Measurements from ENCODE around the gene NUMBL. TPM values are rescaled to one million over a fixed set of nuclear protein-coding genes. Genes with fewer than 3 reads are reported as not detected.

Gene NUMBL
- total RNA-seq, 1 donor from 2014 or later, result 20.9 TPM

DNA sequence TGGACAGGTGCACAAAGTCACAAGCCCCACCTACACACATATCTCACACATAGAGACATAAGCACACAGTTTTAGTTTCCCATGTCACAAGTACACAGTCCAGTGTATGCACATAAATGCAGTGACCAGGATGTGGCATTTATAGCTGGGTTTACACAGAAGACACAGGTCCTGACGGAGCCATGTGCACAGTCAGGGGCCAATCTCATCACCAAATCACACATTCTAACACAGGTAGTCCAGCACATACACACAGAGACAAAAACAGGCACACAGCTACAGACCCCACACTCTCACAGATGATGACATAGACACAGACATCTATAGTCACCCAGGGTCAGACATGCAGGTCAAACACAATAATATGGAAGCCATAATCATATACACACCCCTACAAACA lies 2.1 kb downstream of the NUMBL start:
- Mint-ChIP-seq H3K4me1 (ENCODE audit: low read depth) (no peaks in the 10 kb centered on the region), H3K9me3 (ENCODE audit: low read depth) (no peaks in the 10 kb centered on the region), H3K27me3 (no peaks in the 10 kb centered on the region), H3K27ac (no peak overlapping the region), H3K4me3 (ENCODE audit: low read depth) (no peak overlapping the region), H3K36me3 (ENCODE audit: insufficient read depth) (peaks cover 12% of the 10 kb centered on the region)
- DNase-seq (ENCODE audit: low spot score, unreplicated experiment), result no peak
- TF ChIP-seq, protein P1, sequence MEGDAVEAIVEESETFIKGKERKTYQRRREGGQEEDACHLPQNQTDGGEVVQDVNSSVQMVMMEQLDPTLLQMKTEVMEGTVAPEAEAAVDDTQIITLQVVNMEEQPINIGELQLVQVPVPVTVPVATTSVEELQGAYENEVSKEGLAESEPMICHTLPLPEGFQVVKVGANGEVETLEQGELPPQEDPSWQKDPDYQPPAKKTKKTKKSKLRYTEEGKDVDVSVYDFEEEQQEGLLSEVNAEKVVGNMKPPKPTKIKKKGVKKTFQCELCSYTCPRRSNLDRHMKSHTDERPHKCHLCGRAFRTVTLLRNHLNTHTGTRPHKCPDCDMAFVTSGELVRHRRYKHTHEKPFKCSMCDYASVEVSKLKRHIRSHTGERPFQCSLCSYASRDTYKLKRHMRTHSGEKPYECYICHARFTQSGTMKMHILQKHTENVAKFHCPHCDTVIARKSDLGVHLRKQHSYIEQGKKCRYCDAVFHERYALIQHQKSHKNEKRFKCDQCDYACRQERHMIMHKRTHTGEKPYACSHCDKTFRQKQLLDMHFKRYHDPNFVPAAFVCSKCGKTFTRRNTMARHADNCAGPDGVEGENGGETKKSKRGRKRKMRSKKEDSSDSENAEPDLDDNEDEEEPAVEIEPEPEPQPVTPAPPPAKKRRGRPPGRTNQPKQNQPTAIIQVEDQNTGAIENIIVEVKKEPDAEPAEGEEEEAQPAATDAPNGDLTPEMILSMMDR (IDR thresholded peaks at IDR 0.05; ENCODE audit: unreplicated experiment), result no peak

DNA sequence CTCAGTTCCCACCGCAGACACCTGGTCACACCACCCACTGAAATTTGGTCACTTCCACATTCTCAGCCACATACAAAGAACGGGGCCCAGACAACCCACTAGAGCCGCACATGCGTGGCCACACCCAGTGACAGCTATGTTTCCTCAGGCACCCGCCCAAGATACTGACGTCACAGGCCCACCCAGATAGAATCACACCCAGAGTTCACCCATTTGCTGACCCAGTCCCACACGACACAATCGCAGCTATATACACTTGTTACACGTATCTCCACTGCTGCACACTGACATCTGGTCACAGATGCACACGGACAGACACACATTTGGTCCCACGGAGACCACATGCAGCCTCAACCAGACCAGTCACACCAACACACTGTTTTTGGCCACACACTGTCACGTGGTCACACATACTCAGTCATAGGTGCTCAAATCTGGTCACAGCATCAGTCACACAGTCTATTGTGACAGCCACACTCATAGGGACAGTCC lies 2.9 kb downstream of the NUMBL start:
- H3K9me3 Mint-ChIP-seq (ENCODE audit: low read depth), result no peaks in the 10 kb centered on the region

DNA sequence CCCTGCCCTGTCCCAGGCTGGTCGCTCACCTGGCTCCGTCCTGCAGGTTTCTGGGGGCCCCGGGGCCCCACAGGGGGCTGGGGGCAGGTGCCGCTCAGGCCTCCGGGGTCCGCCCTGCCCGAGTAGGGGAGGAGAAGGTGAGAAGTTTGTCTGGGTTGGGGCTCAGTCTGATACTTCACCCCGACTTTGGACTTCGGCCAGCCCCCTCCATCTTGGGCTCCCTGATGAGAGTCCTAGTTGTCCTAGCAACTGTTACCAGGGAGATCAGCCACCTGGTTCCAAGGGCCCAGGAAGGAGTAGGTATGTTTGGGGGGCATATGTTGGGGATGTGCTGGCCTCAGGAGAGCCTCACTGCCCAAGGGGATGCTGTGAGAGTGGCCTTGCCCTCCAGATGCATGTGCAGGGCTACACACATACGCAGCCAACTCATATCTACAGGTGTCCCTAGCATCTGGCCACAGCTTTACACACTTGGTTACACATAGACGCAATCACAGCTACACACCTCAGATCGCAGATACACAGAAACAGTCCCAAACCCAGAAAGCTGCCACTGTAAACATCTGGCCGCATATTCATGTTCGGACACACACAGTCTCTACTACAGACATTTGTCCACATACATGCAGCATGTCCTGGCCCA lies 3.4 kb downstream of the NUMBL start:
- H3K27me3 Mint-ChIP-seq, result no peaks in the 10 kb centered on the region
- H3K4me1 Mint-ChIP-seq (ENCODE audit: low read depth), result no peaks in the 10 kb centered on the region
- no peak overlapping the region for H3K27ac Mint-ChIP-seq
- TF ChIP-seq, protein P1 (IDR thresholded peaks at IDR 0.05; ENCODE audit: unreplicated experiment), result no peak
- no peak for DNase-seq (ENCODE audit: low spot score, unreplicated experiment)
- H3K9me3 Mint-ChIP-seq (ENCODE audit: low read depth), result no peaks in the 10 kb centered on the region
- no peak overlapping the region for H3K4me3 Mint-ChIP-seq (ENCODE audit: low read depth)
- H3K36me3 Mint-ChIP-seq (ENCODE audit: insufficient read depth), result peaks cover 8% of the 10 kb centered on the region

More for the DNA sequence above, 2.9 kb downstream of the NUMBL start:
- Mint-ChIP-seq H3K27ac (no peak overlapping the region), H3K4me3 (ENCODE audit: low read depth) (no peak overlapping the region), H3K4me1 (ENCODE audit: low read depth) (no peaks in the 10 kb centered on the region), H3K27me3 (no peaks in the 10 kb centered on the region), H3K36me3 (ENCODE audit: insufficient read depth) (peaks cover 10% of the 10 kb centered on the region)
- TF ChIP-seq, protein P1 (IDR thresholded peaks at IDR 0.05; ENCODE audit: unreplicated experiment), result no peak
- DNase-seq (ENCODE audit: low spot score, unreplicated experiment), result no peak

- no peak overlapping the region for H3K27ac Mint-ChIP-seq
Measured at GRCh38 chr19:40685563-40685962, 4.9 kb downstream of the NUMBL start.

DNA sequence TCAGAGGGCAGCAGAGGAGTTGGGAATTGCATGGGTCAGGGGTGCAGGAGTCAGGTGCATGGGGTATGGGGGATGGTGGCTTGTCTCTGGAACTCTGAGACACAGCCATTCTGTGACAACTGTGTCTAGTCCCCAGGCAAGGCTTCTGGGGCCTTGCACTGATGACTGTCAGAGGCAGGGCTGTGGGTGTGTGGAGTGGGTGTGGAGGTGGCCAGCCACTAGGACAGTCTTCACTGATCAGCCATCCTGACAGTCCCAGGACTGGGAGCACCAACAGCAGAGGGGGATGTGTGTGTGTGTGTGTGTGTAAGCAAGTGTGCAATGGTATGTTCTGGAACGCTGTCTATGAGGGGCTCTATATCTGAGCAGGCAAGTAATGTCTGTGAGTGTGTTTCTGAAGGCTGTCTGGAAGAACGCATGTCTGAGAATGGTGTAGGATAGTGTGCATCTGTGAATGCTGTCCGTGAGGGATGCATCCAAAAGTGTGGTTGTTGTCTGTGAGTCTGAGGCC lies 5.4 kb downstream of the NUMBL start:
- H3K27ac Mint-ChIP-seq, result no peak overlapping the region
- no peak for DNase-seq (ENCODE audit: low spot score, unreplicated experiment)
- TF ChIP-seq, protein P1 (IDR thresholded peaks at IDR 0.05; ENCODE audit: unreplicated experiment), result no peak
- no peaks in the 10 kb centered on the region for H3K27me3 Mint-ChIP-seq
- no peak overlapping the region for H3K4me3 Mint-ChIP-seq (ENCODE audit: low read depth)
- H3K36me3 Mint-ChIP-seq (ENCODE audit: insufficient read depth), result peaks cover 10% of the 10 kb centered on the region
- no peaks in the 10 kb centered on the region for H3K9me3 Mint-ChIP-seq (ENCODE audit: low read depth)
- H3K4me1 Mint-ChIP-seq (ENCODE audit: low read depth), result no peaks in the 10 kb centered on the region

More at GRCh38 chr19:40685563-40685962, 4.9 kb downstream of the NUMBL start:
- Mint-ChIP-seq H3K9me3 (ENCODE audit: low read depth) (no peaks in the 10 kb centered on the region), H3K27me3 (no peaks in the 10 kb centered on the region), H3K36me3 (ENCODE audit: insufficient read depth) (peaks cover 10% of the 10 kb centered on the region), H3K4me3 (ENCODE audit: low read depth) (no peak overlapping the region), H3K4me1 (ENCODE audit: low read depth) (no peaks in the 10 kb centered on the region)
- TF ChIP-seq, protein P1 (IDR thresholded peaks at IDR 0.05; ENCODE audit: unreplicated experiment), result no peak
- no peak for DNase-seq (ENCODE audit: low spot score, unreplicated experiment)

Data from progenitor cell of endocrine pancreas (in vitro differentiated cells).